ENCODE data around the gene ZNF396. TPM values are rescaled to one million over a fixed set of nuclear protein-coding genes. Genes with fewer than 3 reads are reported as not detected.

Gene ZNF396
- total RNA-seq, 1 donor from 2014 or later, result 4.1 TPM

- intact Hi-C loops (cut with DNase I), result no loop called here
- ATAC-seq, result no peak
- DNase-seq (ENCODE audit: low spot score), result no peak
Observed at GRCh38 chr18:35345460-35345921, 31.6 kb downstream of the ZNF396 start.

- no peak for DNase-seq (ENCODE audit: low spot score)
- no peak for ATAC-seq
- intact Hi-C loops (cut with DNase I), result no loop called here
Observed at GRCh38 chr18:35344736-35345459, 32.2 kb downstream of the ZNF396 start.

GRCh38 chr18:35343936-35344735 lies 33.0 kb downstream of the ZNF396 start, which contains the start of gene ZNF24:
Gene ZNF24, minus strand, starts transcription at chr18:35344420. Its CDS starts 3,770 bp downstream, at chr18:35340650.
- intact Hi-C loops (cut with DNase I), result no loop called here
- DNase-seq (ENCODE audit: low spot score), result peak; percentile 98

GRCh38 chr18:35343488-35343935 lies 33.6 kb downstream of the ZNF396 start:
- ATAC-seq (no peak), DNase-seq (ENCODE audit: low spot score) (no peak)
- intact Hi-C loops (cut with DNase I), result no loop called here

More at GRCh38 chr18:35343936-35344735, 33.0 kb downstream of the ZNF396 start, which contains the start of gene ZNF24:
- ATAC-seq, result peak; percentile 99

- ATAC-seq, result no peak
- DNase-seq (ENCODE audit: low spot score), result no peak
- intact Hi-C loops (cut with DNase I), result no loop called here
Observed at GRCh38 chr18:35337286-35337685, 39.9 kb downstream of the ZNF396 start.

- no peak for ATAC-seq
- no peak for DNase-seq (ENCODE audit: low spot score)
- intact Hi-C loops (cut with DNase I), result no loop called here
Observed at GRCh38 chr18:35335866-35336265, 41.3 kb downstream of the ZNF396 start.

GRCh38 chr18:35334821-35335220 lies 42.3 kb downstream of the ZNF396 start:
- intact Hi-C loops (cut with DNase I), result no loop called here
- ATAC-seq (no peak), DNase-seq (ENCODE audit: low spot score) (no peak)

GRCh38 chr18:35334212-35334611 lies 42.9 kb downstream of the ZNF396 start:
- intact Hi-C loops (cut with DNase I), result no loop called here
- no peak for ATAC-seq

GRCh38 chr18:35331367-35332087 lies 45.6 kb downstream of the ZNF396 start:
- intact Hi-C loops (cut with DNase I), result no loop called here
- ATAC-seq (no peak), DNase-seq (ENCODE audit: low spot score) (no peak)

More at GRCh38 chr18:35334212-35334611, 42.9 kb downstream of the ZNF396 start:
- DNase-seq (ENCODE audit: low spot score), result no peak

GRCh38 chr18:35328868-35329267 lies 48.3 kb downstream of the ZNF396 start:
- ATAC-seq, result no peak
- no peak for DNase-seq (ENCODE audit: low spot score)
- intact Hi-C loops (cut with DNase I), result no loop called here

- intact Hi-C loops (cut with DNase I), result no loop called here
- no peak for DNase-seq (ENCODE audit: low spot score)
- ATAC-seq, result no peak
Observed at GRCh38 chr18:35326695-35327387, 50.3 kb downstream of the ZNF396 start.

GRCh38 chr18:35324926-35325655 lies 52.0 kb downstream of the ZNF396 start:
- intact Hi-C loops (cut with DNase I), result no loop called here
- DNase-seq (ENCODE audit: low spot score) (no peak), ATAC-seq (no peak)

GRCh38 chr18:35322486-35323458 lies 54.4 kb downstream of the ZNF396 start:
- ATAC-seq (no peak), DNase-seq (ENCODE audit: low spot score) (no peak)
- intact Hi-C loops (cut with DNase I), result no loop called here

Measured in sciatic nerve (tissue), 2 donors.